Liver (tissue), 9 donors: ENCODE data around the gene ENDOG. TPM values are rescaled to one million over a fixed set of nuclear protein-coding genes. Genes with fewer than 3 reads are reported as not detected.

ENCODE experiments used
- DNase-seq: peaks from one replicate; pipeline ENCODE4 v3.0.0-alpha.2; 2017; ENCODE audit warnings: low spot score
- H3K27ac ChIP-seq, 2 donors: one replicate each; pipeline ENCODE4 v1.7.0; 2013; ENCODE audit warnings: inconsistent platforms in 2 of 2, low read length in 2 of 2, control low read depth in 1 of 2, low read depth in 1 of 2, mild to moderate bottlenecking in 1 of 2
- H3K27me3 ChIP-seq, 4 donors: one replicate each; pipeline versions ENCODE4 v1.6.1 to v1.7.0; 2013; ENCODE audit warnings: low read length in 3 of 4, inconsistent platforms in 1 of 4, mild to moderate bottlenecking in 1 of 4, moderate library complexity in 1 of 4; ENCODE audit not compliant: control insufficient read depth in 4 of 4, insufficient read depth in 4 of 4
- H3K36me3 ChIP-seq, 4 donors: one replicate each; pipeline versions ENCODE4 v1.6.1 to v1.7.0; 2013; ENCODE audit warnings: low read length in 3 of 4, mild to moderate bottlenecking in 3 of 4, low read depth in 1 of 4, moderate library complexity in 1 of 4; ENCODE audit not compliant: control insufficient read depth in 4 of 4, insufficient read depth in 3 of 4
- H3K4me1 ChIP-seq, 4 donors: one replicate each; pipeline versions ENCODE4 v1.6.1 to v1.7.0; 2013; ENCODE audit warnings: low read length in 3 of 4, mild to moderate bottlenecking in 3 of 4, moderate library complexity in 1 of 4; ENCODE audit not compliant: control insufficient read depth in 4 of 4, insufficient read depth in 4 of 4
- H3K4me3 ChIP-seq, 3 donors: one replicate each; pipeline versions ENCODE4 v1.6.1 to v1.7.0; 2013; ENCODE audit warnings: low read length in 3 of 3, control low read depth in 1 of 3, low read depth in 1 of 3, mild to moderate bottlenecking in 1 of 3
- H3K9ac ChIP-seq, 2 donors: one replicate each; pipeline ENCODE4 v1.7.0; 2013; ENCODE audit warnings: low read length in 2 of 2, mild to moderate bottlenecking in 2 of 2, moderate library complexity in 2 of 2, control low read depth in 1 of 2, low read depth in 1 of 2
- H3K9me3 ChIP-seq, 4 donors: one replicate each; pipeline versions ENCODE4 v1.6.1 to v1.7.0; 2013; ENCODE audit warnings: low read length in 3 of 4; ENCODE audit not compliant: control insufficient read depth in 4 of 4
- EGR1 ChIP-seq, 2 donors: IDR thresholded peaks; 2 replicates each; pipeline ENCODE4 v1.6.1; 2016 to 2018; ENCODE audit warnings: antibody characterized with exemption in 2 of 2, low read depth in 2 of 2
- FOXA1 ChIP-seq: IDR thresholded peaks from 2 replicates; pipeline ENCODE4 v1.6.1; 2016; ENCODE audit warnings: antibody characterized with exemption
- FOXA2 ChIP-seq: IDR thresholded peaks from 2 replicates; pipeline ENCODE4 v1.6.1; 2016; ENCODE audit warnings: antibody characterized with exemption
- GABPA ChIP-seq, 2 donors: IDR thresholded peaks in 1 of 2; conservative IDR thresholded peaks in 1 of 2; 2 replicates each; pipeline ENCODE4 v1.6.1; 2016; ENCODE audit warnings: antibody characterized with exemption in 2 of 2, mild to moderate bottlenecking in 1 of 2, moderate library complexity in 1 of 2
- HNF4A ChIP-seq, 2 donors: conservative IDR thresholded peaks; 2 replicates each; pipeline ENCODE4 v1.6.1; 2016; ENCODE audit warnings: antibody characterized with exemption in 2 of 2, mild to moderate bottlenecking in 2 of 2
- HNF4G ChIP-seq: IDR thresholded peaks from 2 replicates; pipeline ENCODE4 v1.6.1; 2016; ENCODE audit warnings: antibody characterized with exemption
- JUND ChIP-seq, 2 donors: IDR thresholded peaks; 2 replicates each; pipeline ENCODE4 v1.6.1; 2016; ENCODE audit warnings: antibody characterized with exemption in 2 of 2
- MAX ChIP-seq: IDR thresholded peaks from 2 replicates; pipeline ENCODE4 v1.6.1; 2016; ENCODE audit warnings: antibody characterized with exemption
- NR2F2 ChIP-seq: IDR thresholded peaks from 2 replicates; pipeline ENCODE4 v1.6.1; 2016; ENCODE audit warnings: antibody characterized with exemption
- RAD21 ChIP-seq, 2 donors: IDR thresholded peaks; 2 replicates each; pipeline ENCODE4 v1.6.1; 2016; ENCODE audit warnings: antibody characterized with exemption in 2 of 2, mild to moderate bottlenecking in 2 of 2
- REST ChIP-seq: IDR thresholded peaks from 2 replicates; pipeline ENCODE4 v1.6.1; 2016; ENCODE audit warnings: antibody characterized with exemption, mild to moderate bottlenecking
- RXRA ChIP-seq, 2 donors: IDR thresholded peaks; 2 replicates each; pipeline ENCODE4 v1.6.1; 2017 to 2018; ENCODE audit warnings: antibody characterized with exemption in 2 of 2, mild to moderate bottlenecking in 1 of 2
- SP1 ChIP-seq: IDR thresholded peaks from 2 replicates; pipeline ENCODE4 v1.6.1; 2018; ENCODE audit warnings: antibody characterized with exemption, mild to moderate bottlenecking
- TAF1 ChIP-seq: conservative IDR thresholded peaks from 2 replicates; pipeline ENCODE4 v1.6.1; 2016; ENCODE audit warnings: antibody characterized with exemption, mild to moderate bottlenecking
- YY1 ChIP-seq: IDR thresholded peaks from 2 replicates; pipeline ENCODE4 v1.6.1; 2016; ENCODE audit warnings: antibody characterized with exemption, mild to moderate bottlenecking
- WGBS: extraction: QIAGEN DNeasy Blood & Tissue Kit; methylation state at CpG from one replicate; pipeline ENCODE4 v1.1.7; 2013; 5-methylcytosine and 5-hydroxymethylcytosine counted together
- polyA plus RNA-seq, 2 donors: library from polyadenylated mRNA; stranded (reverse) in 1 of 2; unstranded in 1 of 2; fragments of 200-250 nt in 1 of 2; fragments of >200 nt in 1 of 2; fragmentation: Nextera tagmentation in 1 of 2; extraction: Ambion mirVana in 1 of 2; gene quantifications; one replicate each; pipeline versions ENCODE4 v1.2.1 to v1.2.3, GENCODE V29; 2013 to 2015
- total RNA-seq, 2 donors: library from RNA; depleted of rRNA; stranded (reverse); fragments of >200 nt; gene quantifications; one replicate each; pipeline ENCODE4 v1.2.3, GENCODE V29; 2014
- donor health status: healthy.
- donor health status: healthy.
- donor health status: healthy.
- donor health status: healthy.
- donor health status: healthy.

Gene ENDOG
- total and polyA plus RNA-seq, 4 donors, result 11.3 to 25.0 (median 15.0) TPM

GRCh38 chr9:128829477-128830251, 11.4 kb downstream of the ENDOG start, which contains the start of gene SPOUT1 (continued):
- no peak for TF ChIP-seq REST

- Histone ChIP-seq H3K4me1 (peaks cover 5 to 14% (median 8%) of the 10 kb centered on the region in 4 donors), H3K4me3 (no peak overlapping the region), H3K9ac (no peak overlapping the region), H3K9me3 (no peaks in the 10 kb centered on the region), H3K36me3 (peaks cover 0 to 13% (median 6%) of the 10 kb centered on the region in 4 donors), H3K27ac (no peak overlapping the region), H3K27me3 (no peaks in the 10 kb centered on the region)
- DNase-seq, result no peak
- no peak for TF ChIP-seq NR2F2
- TF ChIP-seq JUND (IDR thresholded peaks at IDR 0.05), result no peak
- TF ChIP-seq YY1, result no peak
- no peak for TF ChIP-seq RXRA (IDR thresholded peaks at IDR 0.05)
- no peak for TF ChIP-seq TAF1
- no peak for TF ChIP-seq HNF4G
- TF ChIP-seq MAX, result no peak
- no peak for TF ChIP-seq GABPA (IDR thresholded peaks at IDR 0.05 in 1 of 2, conservative IDR thresholded peaks at IDR 0.05 in 1 of 2)
- no peak for TF ChIP-seq RAD21 (IDR thresholded peaks at IDR 0.05)
- 96% methylated on average over 10 of the region's 10 CpGs for WGBS
Observed at GRCh38 chr9:128833696-128834095, 15.4 kb downstream of the ENDOG start.

GRCh38 chr9:128835246-128836210, 17.2 kb downstream of the ENDOG start:
- Histone ChIP-seq H3K36me3 (peaks cover 0 to 13% (median 6%) of the 10 kb centered on the region in 4 donors), H3K27ac (no peak overlapping the region), H3K27me3 (no peaks in the 10 kb centered on the region), H3K9me3 (no peaks in the 10 kb centered on the region), H3K4me1 (peaks cover 0 to 5% (median 1%) of the 10 kb centered on the region in 4 donors), H3K4me3 (no peak overlapping the region), H3K9ac (no peak overlapping the region)
- WGBS, result 97% methylated on average over 28 of the region's 28 CpGs
- TF ChIP-seq FOXA1 (no peak), HNF4A (conservative IDR thresholded peaks at IDR 0.05) (no peak), JUND (IDR thresholded peaks at IDR 0.05) (no peak), GABPA (IDR thresholded peaks at IDR 0.05 in 1 of 2, conservative IDR thresholded peaks at IDR 0.05 in 1 of 2) (no peak), FOXA2 (no peak), TAF1 (no peak), RAD21 (IDR thresholded peaks at IDR 0.05) (no peak), EGR1 (IDR thresholded peaks at IDR 0.05; ENCODE audit: low read depth in 2 of 2) (no peak), MAX (no peak), SP1 (no peak), NR2F2 (no peak)
- no peak for DNase-seq
